GM12874 (cell line): ENCODE measurements around the gene KRT84.
A peak's percentile ranks its signal among the peaks of the same experiment; 100 is the strongest.

Experiments
- TF ChIP-seq, protein P1 (sequence below): IDR thresholded peaks from 2 replicates; pipeline ENCODE4 v1.5.1; 2011; ENCODE audit warnings: low read depth, mild to moderate bottlenecking, control low read depth, low read length, moderate library complexity; ENCODE audit not compliant: insufficient read depth

The KRT84 gene

DNA sequence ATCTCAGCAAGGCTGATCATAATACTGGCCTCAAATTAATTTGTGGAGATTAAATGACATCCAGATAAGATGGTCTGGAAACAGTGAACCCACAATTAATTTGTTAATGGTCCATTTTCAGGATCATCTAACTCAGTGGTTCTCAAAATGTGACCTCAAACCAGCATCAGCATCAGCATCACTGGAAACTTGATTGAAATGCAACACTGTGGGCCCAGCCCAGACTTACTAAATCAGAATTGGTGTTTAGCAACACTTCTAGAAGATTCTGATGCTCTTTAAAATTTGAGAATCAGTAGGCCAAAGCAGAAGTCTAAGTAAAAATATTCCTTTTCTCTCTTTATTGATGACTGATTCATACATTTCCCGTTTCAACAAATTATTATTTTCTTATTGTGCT is 31.3 kb upstream of the KRT84 start:
- TF ChIP-seq, protein P1, sequence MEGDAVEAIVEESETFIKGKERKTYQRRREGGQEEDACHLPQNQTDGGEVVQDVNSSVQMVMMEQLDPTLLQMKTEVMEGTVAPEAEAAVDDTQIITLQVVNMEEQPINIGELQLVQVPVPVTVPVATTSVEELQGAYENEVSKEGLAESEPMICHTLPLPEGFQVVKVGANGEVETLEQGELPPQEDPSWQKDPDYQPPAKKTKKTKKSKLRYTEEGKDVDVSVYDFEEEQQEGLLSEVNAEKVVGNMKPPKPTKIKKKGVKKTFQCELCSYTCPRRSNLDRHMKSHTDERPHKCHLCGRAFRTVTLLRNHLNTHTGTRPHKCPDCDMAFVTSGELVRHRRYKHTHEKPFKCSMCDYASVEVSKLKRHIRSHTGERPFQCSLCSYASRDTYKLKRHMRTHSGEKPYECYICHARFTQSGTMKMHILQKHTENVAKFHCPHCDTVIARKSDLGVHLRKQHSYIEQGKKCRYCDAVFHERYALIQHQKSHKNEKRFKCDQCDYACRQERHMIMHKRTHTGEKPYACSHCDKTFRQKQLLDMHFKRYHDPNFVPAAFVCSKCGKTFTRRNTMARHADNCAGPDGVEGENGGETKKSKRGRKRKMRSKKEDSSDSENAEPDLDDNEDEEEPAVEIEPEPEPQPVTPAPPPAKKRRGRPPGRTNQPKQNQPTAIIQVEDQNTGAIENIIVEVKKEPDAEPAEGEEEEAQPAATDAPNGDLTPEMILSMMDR = no peak

DNA sequence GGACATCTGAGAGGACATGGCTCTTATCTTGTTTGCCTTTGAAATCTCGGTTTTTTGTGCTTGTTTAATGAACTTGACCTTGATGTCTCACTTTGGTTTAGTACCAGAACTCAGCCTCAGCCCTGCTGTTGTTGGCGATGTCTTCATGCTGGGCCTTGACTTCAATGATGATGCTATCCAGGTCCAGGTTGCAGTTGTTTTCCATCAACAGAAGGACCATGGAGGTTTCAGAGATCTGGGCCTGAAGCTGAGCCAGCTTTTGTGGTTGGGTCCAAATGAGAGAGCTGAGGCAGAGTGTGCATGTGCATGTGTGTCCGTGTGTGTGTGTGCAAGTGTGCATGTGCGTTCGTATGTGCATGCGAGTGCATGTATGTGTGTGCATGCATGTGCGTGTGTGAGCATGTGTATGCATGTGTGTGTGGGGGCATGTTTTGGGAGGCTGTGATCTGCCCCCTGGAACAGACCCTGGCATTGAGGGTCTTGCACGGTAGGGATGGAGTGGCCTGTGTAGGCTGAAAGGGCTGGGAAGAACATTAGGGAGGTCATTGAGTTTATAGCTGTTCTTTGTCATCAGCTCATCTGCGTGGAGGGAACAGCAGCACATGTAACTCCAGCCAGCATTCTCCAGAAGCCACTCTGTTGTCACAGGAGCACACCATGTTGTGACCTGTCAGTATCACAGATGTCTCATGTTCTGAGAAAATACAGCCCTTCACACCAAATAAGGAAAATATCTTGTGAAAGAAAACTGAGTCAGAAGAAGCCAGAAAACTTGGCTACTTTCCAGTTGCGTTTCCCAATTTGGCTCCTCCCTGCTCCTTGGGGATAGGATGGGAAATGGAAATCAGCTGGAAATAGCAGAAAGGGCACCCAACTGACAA is 30.7 kb upstream of the KRT84 start:
- TF ChIP-seq, protein P1 = no peak

DNA sequence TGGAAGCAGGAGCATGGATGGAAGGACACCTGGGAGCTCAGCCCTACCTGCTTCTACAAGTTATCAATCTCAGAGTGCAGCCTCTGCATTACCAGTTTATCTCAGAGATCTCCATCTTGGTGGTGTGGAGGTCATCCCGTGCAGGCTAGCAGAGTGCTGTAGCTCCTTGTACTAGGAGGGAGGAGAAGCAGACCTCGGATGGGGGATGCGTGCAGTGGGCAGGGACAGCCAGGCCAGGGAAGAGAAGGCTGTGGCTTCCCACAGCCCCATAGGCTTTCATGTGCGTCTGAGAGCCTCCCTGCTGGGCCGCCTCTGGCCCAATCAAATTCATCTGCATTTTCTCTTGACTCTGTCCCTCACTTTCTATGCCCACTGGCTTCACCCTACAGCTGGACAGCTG is 29.5 kb upstream of the KRT84 start:
- TF ChIP-seq, protein P1 = no peak

DNA sequence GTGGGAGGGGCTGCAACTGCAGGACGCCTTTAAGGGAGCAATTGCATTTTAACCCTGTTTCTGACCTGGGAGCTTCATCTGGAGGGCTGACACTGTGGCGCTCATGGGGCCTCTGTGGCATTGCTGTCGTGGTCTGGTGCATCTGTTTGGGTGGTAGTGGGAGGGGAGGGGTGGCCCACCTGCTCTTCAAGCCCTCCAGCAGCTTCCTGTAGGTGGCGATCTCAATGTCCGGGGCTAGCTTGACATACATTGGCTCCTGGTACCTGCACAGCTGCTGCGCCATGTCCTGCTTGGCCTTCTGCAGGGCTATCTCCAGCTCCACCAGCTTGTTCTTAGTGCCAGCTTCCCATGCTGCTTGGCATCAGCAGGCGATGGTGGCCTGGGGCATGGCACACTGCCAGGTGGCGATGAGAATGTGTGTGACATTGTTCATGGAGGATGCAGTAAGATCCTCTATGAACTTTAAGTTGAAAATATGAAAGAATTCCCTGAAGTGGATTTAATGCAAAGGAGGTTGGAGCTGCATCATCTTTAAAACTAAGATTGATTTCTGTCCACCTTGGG is 28.4 kb upstream of the KRT84 start:
- TF ChIP-seq, protein P1 = 0 out of 2 replicates have a peak, but pooled peaks have one; percentile 10

DNA sequence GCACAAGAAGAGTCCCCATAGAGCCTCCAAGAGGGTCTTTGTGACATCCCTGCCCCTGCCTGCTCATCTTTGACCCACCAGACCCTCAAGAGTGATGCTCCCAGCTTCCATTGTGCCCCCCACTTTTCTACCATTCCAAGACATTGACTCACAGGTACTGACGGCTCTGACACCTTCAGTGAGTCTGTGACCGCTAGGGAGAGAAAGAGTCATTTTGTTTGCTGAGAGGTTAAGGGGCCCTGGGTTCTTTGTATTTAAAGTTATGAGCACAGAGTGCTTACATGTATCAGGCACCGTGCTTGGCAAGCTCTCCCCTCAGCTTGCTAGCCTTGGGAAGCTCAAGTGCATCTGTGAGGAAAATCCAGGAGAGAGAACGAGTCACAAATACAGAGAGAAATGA is 27.8 kb upstream of the KRT84 start:
- TF ChIP-seq, protein P1 = no peak

DNA sequence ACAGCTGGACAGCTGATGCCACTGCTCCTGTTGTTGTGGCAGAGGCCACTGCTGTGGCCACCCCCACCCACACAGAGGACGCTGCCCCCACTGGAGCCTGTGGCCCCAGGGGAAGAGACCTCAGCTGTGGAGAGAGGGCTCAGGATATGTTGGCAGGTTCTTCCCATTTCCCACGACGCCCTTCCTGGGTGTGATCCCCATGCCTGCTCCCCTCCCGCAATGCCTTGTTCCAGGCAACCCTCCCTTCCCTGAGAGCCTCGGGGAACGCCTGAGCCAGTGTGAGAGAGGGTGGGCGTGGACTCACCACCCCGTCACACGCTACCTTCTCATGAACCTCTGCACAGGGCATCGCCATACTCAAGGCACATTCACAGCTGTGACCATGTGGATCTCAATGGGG is 26.4 kb upstream of the KRT84 start:
- TF ChIP-seq, protein P1 = no peak

DNA sequence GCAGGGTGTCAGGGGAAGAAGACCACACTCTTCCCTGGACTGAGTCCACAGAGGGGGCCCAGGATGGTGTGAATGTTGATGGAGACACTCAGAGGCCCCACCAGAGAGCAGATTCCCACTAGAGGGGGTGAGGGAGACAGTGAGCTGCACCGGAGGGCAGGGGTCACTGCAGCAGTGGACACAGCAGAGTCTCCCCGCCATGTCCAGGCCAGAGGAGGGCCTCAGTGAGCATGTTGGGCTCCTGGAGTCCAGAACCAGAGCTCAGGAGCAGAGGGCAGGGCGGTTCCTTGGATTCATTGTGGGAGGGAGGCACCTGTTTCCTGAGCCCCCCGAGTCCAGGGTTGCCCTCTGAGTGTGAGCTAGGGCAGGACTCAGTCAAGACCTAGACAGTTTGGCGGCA is 22.5 kb upstream of the KRT84 start:
- TF ChIP-seq, protein P1 = no peak
